Neuronal stem cell (in vitro differentiated cells): Measurements from ENCODE around the gene CAMTA1.
A peak's percentile ranks its signal among the peaks of the same experiment; 100 is the strongest.

Experiments used
- DNase-seq: peaks from one replicate; pipeline ENCODE4 v3.0.0-alpha.2; 2013; ENCODE audit warnings: low spot score
- H2AFZ ChIP-seq: one replicate; pipeline ENCODE4 v1.6.1; 2013; ENCODE audit warnings: mild to moderate bottlenecking, low read length, inconsistent platforms
- H2AK5ac ChIP-seq: 2 replicates; pipeline ENCODE4 v1.6.1; 2013; ENCODE audit warnings: low read depth, mild to moderate bottlenecking, inconsistent platforms, low read length, moderate library complexity, mixed read lengths
- H2BK120ac ChIP-seq: 2 replicates; pipeline ENCODE4 v1.6.1; 2013; ENCODE audit warnings: low read depth, mild to moderate bottlenecking, inconsistent platforms, low read length, moderate library complexity, mixed read lengths
- H2BK12ac ChIP-seq: one replicate; pipeline ENCODE4 v1.6.1; 2013; ENCODE audit warnings: low read length, inconsistent platforms
- H2BK15ac ChIP-seq: 2 replicates; pipeline ENCODE4 v1.6.1; 2013; ENCODE audit warnings: mild to moderate bottlenecking, low read length, inconsistent platforms, mixed read lengths
- H2BK5ac ChIP-seq: one replicate; pipeline ENCODE4 v1.6.1; 2013; ENCODE audit warnings: inconsistent platforms, mild to moderate bottlenecking, low read length, moderate library complexity
- H3K14ac ChIP-seq: one replicate; pipeline ENCODE4 v1.6.1; 2013; ENCODE audit warnings: low read length, inconsistent platforms
- H3K18ac ChIP-seq: 2 replicates; pipeline ENCODE4 v1.6.1; 2013; ENCODE audit warnings: low read length, inconsistent platforms
- H3K23ac ChIP-seq: 2 replicates; pipeline ENCODE4 v1.6.1; 2013; ENCODE audit warnings: low read depth, mild to moderate bottlenecking, mixed read lengths, low read length, inconsistent platforms; ENCODE audit not compliant: poor library complexity
- H3K27ac ChIP-seq: replicated peaks from 3 replicates; pipeline ENCODE4 v1.5.1; 2013; ENCODE audit warnings: low read length, inconsistent platforms
- H3K27me3 ChIP-seq, 3 experiments: 2 replicates each; pipeline ENCODE4 v1.6.1; 2013; ENCODE audit warnings: low read length in 3 of 3, mild to moderate bottlenecking in 2 of 3, inconsistent platforms in 1 of 3, low read depth in 1 of 3, mixed read lengths in 1 of 3, moderate library complexity in 1 of 3; ENCODE audit not compliant: control insufficient read depth in 3 of 3, insufficient read depth in 3 of 3
- H3K36me3 ChIP-seq, 2 donors: replicated peaks in 1 of 2; 2 replicates each; pipeline ENCODE4 v1.6.1; 2013; ENCODE audit warnings: low read length in 2 of 2; ENCODE audit not compliant: control insufficient read depth in 2 of 2, insufficient read depth in 2 of 2
- H3K4ac ChIP-seq: 2 replicates; pipeline ENCODE4 v1.6.1; 2013; ENCODE audit warnings: inconsistent platforms, mild to moderate bottlenecking, low read length, moderate library complexity
- H3K4me1 ChIP-seq, 2 donors: 1 replicate in 1 of 2; 2 replicates in 1 of 2; pipeline ENCODE4 v1.6.1; 2013; ENCODE audit warnings: low read length in 2 of 2, low read depth in 1 of 2; ENCODE audit not compliant: control insufficient read depth in 2 of 2, insufficient read depth in 1 of 2
- H3K4me2 ChIP-seq: one replicate; pipeline ENCODE4 v1.6.1; 2013; ENCODE audit warnings: mild to moderate bottlenecking, low read length, inconsistent platforms; ENCODE audit not compliant: insufficient read depth, poor library complexity, severe bottlenecking
- H3K4me3 ChIP-seq, 2 donors: 2 replicates each; pipeline ENCODE4 v1.5.1; 2013; ENCODE audit warnings: low read length in 2 of 2, mild to moderate bottlenecking in 2 of 2, inconsistent platforms in 1 of 2, moderate library complexity in 1 of 2
- H3K79me1 ChIP-seq: one replicate; pipeline ENCODE4 v1.6.1; 2013; ENCODE audit warnings: low read depth, mild to moderate bottlenecking, inconsistent platforms, low read length, moderate library complexity
- H3K9ac ChIP-seq: one replicate; pipeline ENCODE4 v1.6.1; 2013; ENCODE audit warnings: mild to moderate bottlenecking, low read depth, low read length, inconsistent platforms; ENCODE audit not compliant: poor library complexity
- H3K9me3 ChIP-seq, 2 donors: replicated peaks in 1 of 2; 2 replicates each; pipeline versions ENCODE3 to v1.6.1; 2013; ENCODE audit warnings: low read length in 2 of 2, mild to moderate bottlenecking in 2 of 2, inconsistent platforms in 1 of 2, low read depth in 1 of 2, mixed read lengths in 1 of 2, moderate library complexity in 1 of 2; ENCODE audit not compliant: control insufficient read depth in 2 of 2, insufficient read depth in 1 of 2
- H4K8ac ChIP-seq: one replicate; pipeline ENCODE4 v1.6.1; 2013; ENCODE audit warnings: low read depth, mild to moderate bottlenecking, inconsistent platforms, low read length, moderate library complexity
- H4K91ac ChIP-seq: one replicate; pipeline ENCODE4 v1.6.1; 2013; ENCODE audit warnings: low read length, low read depth, mild to moderate bottlenecking, inconsistent platforms; ENCODE audit not compliant: poor library complexity
- WGBS, 2 donors: extraction: QIAGEN DNeasy Blood & Tissue Kit; methylation state at CpG; one replicate each; pipeline ENCODE4 v1.1.7; 2013; ENCODE audit warnings: missing lambda C conversion rate in 2 of 2, mixed read lengths in 1 of 2; ENCODE audit not compliant: insufficient read length in 2 of 2, insufficient replicate concordance in 1 of 2; ENCODE audit errors: extremely low coverage in 2 of 2; 5-methylcytosine and 5-hydroxymethylcytosine counted together

The CAMTA1 gene

GRCh38 chr1:7352364-7352763, 567.1 kb downstream of the CAMTA1 start:
- Histone ChIP-seq H4K8ac (no peak overlapping the region), H3K79me1 (no peaks in the 10 kb centered on the region), H3K9me3 (no peaks in the 10 kb centered on the region), H2BK15ac (no peak overlapping the region), H2BK5ac (no peak overlapping the region), H2AFZ (no peak overlapping the region), H3K36me3 (no peaks in the 10 kb centered on the region), H3K4me3 (no peak overlapping the region), H3K27me3 (peaks cover 0 to 19% (median 0%) of the 10 kb centered on the region in 3 experiments), H3K14ac (no peak overlapping the region), H2AK5ac (peak overlapping the region; percentile 12), H3K23ac (no peak overlapping the region), H3K27ac (no peak overlapping the region), H3K18ac (no peak overlapping the region), H3K4me2 (no peak overlapping the region), H4K91ac (no peak overlapping the region), H3K9ac (no peak overlapping the region), H2BK12ac (no peak overlapping the region), H3K4ac (no peak overlapping the region), H2BK120ac (no peak overlapping the region), H3K4me1 (peaks cover 0 to 12% of the 10 kb centered on the region in 2 donors)
- no CpG with 5 or more reads among the region's 4 CpGs for WGBS, 2 donors
- DNase-seq = no peak

- no CpG with 5 or more reads among the region's 4 CpGs for WGBS, 2 donors
- Histone ChIP-seq H2BK120ac (no peak overlapping the region), H3K27me3 (peaks cover 0 to 22% (median 0%) of the 10 kb centered on the region in 3 experiments)
Observed at GRCh38 chr1:7352974-7353373, 567.7 kb downstream of the CAMTA1 start.

GRCh38 chr1:7355646-7356045, 570.4 kb downstream of the CAMTA1 start:
- no CpG with 5 or more reads among the region's 2 CpGs for WGBS, 2 donors
- H3K4me3 ChIP-seq = no peak overlapping the region

More at GRCh38 chr1:7352974-7353373, 567.7 kb downstream of the CAMTA1 start:
- no peak overlapping the region for H2BK5ac ChIP-seq
- no peak for DNase-seq
- no peaks in the 10 kb centered on the region for H3K9me3 ChIP-seq
- H3K14ac ChIP-seq = no peak overlapping the region
- peaks cover 0 to 11% of the 10 kb centered on the region in 2 donors for H3K4me1 ChIP-seq
- H3K4me3 ChIP-seq = no peak overlapping the region
- H3K36me3 ChIP-seq = no peaks in the 10 kb centered on the region
- H2AK5ac ChIP-seq = no peak overlapping the region
- H3K18ac ChIP-seq = no peak overlapping the region
- no peak overlapping the region for H3K27ac ChIP-seq
- no peak overlapping the region for H3K9ac ChIP-seq
- H3K4ac ChIP-seq = no peak overlapping the region
- no peaks in the 10 kb centered on the region for H3K79me1 ChIP-seq
- no peak overlapping the region for H3K4me2 ChIP-seq
- H2AFZ ChIP-seq = no peak overlapping the region
- H2BK15ac ChIP-seq = no peak overlapping the region
- H3K23ac ChIP-seq = no peak overlapping the region
- H2BK12ac ChIP-seq = no peak overlapping the region
- no peak overlapping the region for H4K91ac ChIP-seq
- H4K8ac ChIP-seq = no peak overlapping the region

GRCh38 chr1:7356079-7356478, 570.8 kb downstream of the CAMTA1 start:
- no peak overlapping the region for H3K14ac ChIP-seq
- no peak overlapping the region for H2AK5ac ChIP-seq
- H3K23ac ChIP-seq = no peak overlapping the region
- no peaks in the 10 kb centered on the region for H3K36me3 ChIP-seq
- no peak overlapping the region for H3K4me3 ChIP-seq
- no peak overlapping the region for H3K4ac ChIP-seq
- H2BK15ac ChIP-seq = no peak overlapping the region
- no peaks in the 10 kb centered on the region for H3K4me1 ChIP-seq
- peaks cover 0 to 13% (median 0%) of the 10 kb centered on the region in 3 experiments for H3K27me3 ChIP-seq
- no peak overlapping the region for H4K91ac ChIP-seq
- H4K8ac ChIP-seq = no peak overlapping the region
- WGBS, 2 donors = no CpG with 5 or more reads among the region's 5 CpGs
- H3K79me1 ChIP-seq = no peaks in the 10 kb centered on the region
- no peak overlapping the region for H3K18ac ChIP-seq
- no peak overlapping the region for H2AFZ ChIP-seq
- DNase-seq = no peak
- no peak overlapping the region for H2BK120ac ChIP-seq
- H3K4me2 ChIP-seq = no peak overlapping the region
- H2BK12ac ChIP-seq = no peak overlapping the region
- H3K27ac ChIP-seq = no peak overlapping the region
- H2BK5ac ChIP-seq = no peak overlapping the region
- no peak overlapping the region for H3K9ac ChIP-seq
- no peaks in the 10 kb centered on the region for H3K9me3 ChIP-seq

More at GRCh38 chr1:7355646-7356045, 570.4 kb downstream of the CAMTA1 start:
- Histone ChIP-seq H3K4me2 (no peak overlapping the region), H2BK5ac (no peak overlapping the region), H2BK12ac (no peak overlapping the region), H3K18ac (no peak overlapping the region), H3K14ac (no peak overlapping the region), H3K9me3 (no peaks in the 10 kb centered on the region), H3K23ac (no peak overlapping the region), H3K4me1 (peaks cover 0 to 2% of the 10 kb centered on the region in 2 donors), H3K4ac (no peak overlapping the region), H3K27ac (no peak overlapping the region), H4K91ac (no peak overlapping the region), H2BK15ac (no peak overlapping the region), H3K36me3 (no peaks in the 10 kb centered on the region), H3K9ac (no peak overlapping the region), H3K79me1 (no peaks in the 10 kb centered on the region), H2AK5ac (no peak overlapping the region), H2BK120ac (no peak overlapping the region), H4K8ac (no peak overlapping the region), H3K27me3 (peaks cover 0 to 17% (median 0%) of the 10 kb centered on the region in 3 experiments), H2AFZ (no peak overlapping the region)
- DNase-seq = no peak
